ENCODE measurements around the gene WWOX. TPM values are rescaled to one million over a fixed set of nuclear protein-coding genes. Genes with fewer than 3 reads are reported as not detected.

The WWOX gene
- polyA plus RNA-seq, 2 of the 4 experiments (the other 2 are of a cell fraction) = 16.0 to 17.2 TPM

GRCh38 chr16:79114759-79115158 lies 1015.3 kb downstream of the WWOX start:
- no peaks in the 10 kb centered on the region for H3K4me1 ChIP-seq
- peaks cover 2% of the 10 kb centered on the region; the same call in 1 of the 3 replicates for H3K9me3 ChIP-seq
- DNase-seq (ENCODE audit: low read depth in 1 of 2, low spot score in 1 of 2) = no peak
- no peak for ATAC-seq
- TF ChIP-seq EHMT2 (IDR thresholded peaks at IDR 0.05; ENCODE audit: low read depth) (no peak), GATA3 (IDR thresholded peaks at IDR 0.05; ENCODE audit: borderline replicate concordance) (no peak), HOXB5 (CRISPR knock-in tag; IDR thresholded peaks at IDR 0.05) (no peak), MAX (IDR thresholded peaks at IDR 0.05) (no peak)
- WGBS (ENCODE audit: missing lambda C conversion rate) = 2% methylated on average over 7 of the region's 8 CpGs
- ChIA-PET POLR2A (no interaction called here), CTCF (no interaction called here)
- no peak overlapping the region for H3K4me2 ChIP-seq
- H3K27ac ChIP-seq = no peak overlapping the region
- H3K4me3 ChIP-seq = no peak overlapping the region
- FAIRE-seq = no peak

- FAIRE-seq (no peak), ATAC-seq (no peak), DNase-seq (ENCODE audit: low read depth in 1 of 2, low spot score in 1 of 2) (no peak)
- WGBS (ENCODE audit: missing lambda C conversion rate) = 65% methylated on average over 12 of the region's 12 CpGs
- Histone ChIP-seq H3K4me1 (no peaks in the 10 kb centered on the region), H3K9me3 (peaks cover 2% of the 10 kb centered on the region; the same call in 1 of the 3 replicates), H3K4me3 (no peak overlapping the region), H3K4me2 (no peak overlapping the region), H3K27ac (no peak overlapping the region)
- ChIA-PET POLR2A (no interaction called here), CTCF (no interaction called here)
- no peak for TF ChIP-seq HOXB13 (CRISPR knock-in tag; IDR thresholded peaks at IDR 0.05; ENCODE audit: low read depth)
- TF ChIP-seq HOXB5 (CRISPR knock-in tag; IDR thresholded peaks at IDR 0.05) = no peak
- TF ChIP-seq FOSL2 (IDR thresholded peaks at IDR 0.05) = no peak
- no peak for TF ChIP-seq FOSL2 (CRISPR knock-in tag; IDR thresholded peaks at IDR 0.05)
- TF ChIP-seq TFCP2L1 (CRISPR knock-in tag; IDR thresholded peaks at IDR 0.05) = no peak
- TF ChIP-seq BCL3 (IDR thresholded peaks at IDR 0.05) = no peak
- TF ChIP-seq ATOH8 (CRISPR knock-in tag; IDR thresholded peaks at IDR 0.05; ENCODE audit: low read depth) = no peak
Observed at GRCh38 chr16:79121906-79122305, 1022.5 kb downstream of the WWOX start.

GRCh38 chr16:79122343-79122742 lies 1022.9 kb downstream of the WWOX start:
- CTCF ChIA-PET = no interaction called here
- Histone ChIP-seq H3K27ac (no peak overlapping the region), H3K4me3 (no peak overlapping the region), H3K9me3 (no peaks in the 10 kb centered on the region; the same call in 2 of the 3 replicates), H3K4me2 (no peak overlapping the region), H3K4me1 (no peaks in the 10 kb centered on the region)
- 61% methylated on average over 8 of the region's 8 CpGs for WGBS (ENCODE audit: missing lambda C conversion rate)
- POLR2A ChIA-PET = no interaction called here
- no peak for DNase-seq (ENCODE audit: low read depth in 1 of 2, low spot score in 1 of 2)
- TF ChIP-seq EHF (CRISPR knock-in tag; IDR thresholded peaks at IDR 0.05) (no peak), HEYL (CRISPR knock-in tag; IDR thresholded peaks at IDR 0.05) (no peak), RAD21 (conservative IDR thresholded peaks at IDR 0.05 in 1 of 2, IDR thresholded peaks at IDR 0.05 in 1 of 2) (no peak), SMC3 (IDR thresholded peaks at IDR 0.05) (no peak), HOXB5 (CRISPR knock-in tag; IDR thresholded peaks at IDR 0.05) (no peak), TP53 (CRISPR knock-in tag; IDR thresholded peaks at IDR 0.05) (no peak), E2F6 (IDR thresholded peaks at IDR 0.05; ENCODE audit: borderline replicate concordance, low read depth) (no peak), GATA3 (IDR thresholded peaks at IDR 0.05; ENCODE audit: borderline replicate concordance) (no peak), KDM5A (IDR thresholded peaks at IDR 0.05) (no peak), ATOH8 (CRISPR knock-in tag; IDR thresholded peaks at IDR 0.05; ENCODE audit: low read depth) (no peak), JUN (IDR thresholded peaks at IDR 0.05) (no peak), PHF8 (IDR thresholded peaks at IDR 0.05; ENCODE audit: borderline replicate concordance, low read depth) (no peak)
- FAIRE-seq = no peak
- no peak for ATAC-seq
